Tibial nerve (tissue), 4 donors: ENCODE measurements around the gene RAB3C. TPM values are rescaled to one million over a fixed set of nuclear protein-coding genes. Genes with fewer than 3 reads are reported as not detected.

Source experiments
- DNase-seq, 2 donors: peaks; one replicate each; pipeline ENCODE4 v3.0.0-alpha.2; 2019; ENCODE audit warnings: low spot score in 2 of 2
- H3K27ac ChIP-seq, 4 donors: fragments of 200-600 bp; sonication (generic) in 3 of 4; one replicate each; pipeline ENCODE4 v1.5.1; 2017 to 2019; ENCODE audit warnings: mild to moderate bottlenecking in 1 of 4
- H3K27me3 ChIP-seq, 2 donors: fragments of 200-600 bp; sonication (generic) in 1 of 2; one replicate each; pipeline versions ENCODE4 v1.5.1 to v1.6.0; 2017 to 2019
- H3K36me3 ChIP-seq, 3 donors: fragments of 200-600 bp; sonication (generic); one replicate each; pipeline ENCODE4 v1.5.1; 2018 to 2019
- H3K4me1 ChIP-seq, 4 donors: fragments of 200-600 bp; sonication (generic) in 3 of 4; one replicate each; pipeline ENCODE4 v1.5.1; 2017 to 2019
- H3K4me3 ChIP-seq, 4 donors: fragments of 200-600 bp; sonication (generic) in 3 of 4; one replicate each; pipeline ENCODE4 v1.5.1; 2017 to 2019; ENCODE audit warnings: mild to moderate bottlenecking in 1 of 4, moderate library complexity in 1 of 4
- H3K9me3 ChIP-seq, 4 donors: fragments of 200-600 bp; sonication (generic) in 3 of 4; one replicate each; pipeline ENCODE4 v1.5.1; 2017 to 2019
- CTCF ChIP-seq, 5 experiments: fragments of 200-600 bp in 3 of 5; fragments of 450-650 bp in 2 of 5; sonication (generic) in 3 of 5; IDR thresholded peaks; one replicate each; pipeline ENCODE4 v1.5.1; 2016 to 2019; ENCODE audit warnings: antibody characterized with exemption in 5 of 5, mild to moderate bottlenecking in 3 of 5, moderate library complexity in 2 of 5
- EP300 ChIP-seq, 2 donors: sonication (generic); formaldehyde crosslinking; IDR thresholded peaks; one replicate each; pipeline ENCODE4 v1.6.1; 2017; ENCODE audit warnings: antibody characterized with exemption in 2 of 2, mild to moderate bottlenecking in 1 of 2
- POLR2A ChIP-seq, 2 donors: fragments of 450-650 bp; IDR thresholded peaks; one replicate each; pipeline ENCODE4 v1.6.1; 2017; ENCODE audit warnings: antibody characterized with exemption in 2 of 2, mild to moderate bottlenecking in 2 of 2, moderate library complexity in 2 of 2
- WGBS, 2 donors: methylation state at CpG; one replicate each; pipeline ENCODE4 v1.1.5; 2018; 5-methylcytosine and 5-hydroxymethylcytosine counted together
- total RNA-seq, 4 donors: library from RNA; depleted of rRNA; stranded (reverse); fragments of >200 nt; gene quantifications; one replicate each; pipeline ENCODE4 v1.1.0, GENCODE V29; 2016

The RAB3C gene
- total RNA-seq, 4 donors from 2014 or later, result under 0.01 to 1.2 (median 1.0) TPM

- Histone ChIP-seq H3K4me3 (no peak overlapping the region), H3K9me3 (no peaks in the 10 kb centered on the region), H3K36me3 (no peaks in the 10 kb centered on the region), H3K27me3 (no peaks in the 10 kb centered on the region), H3K27ac (no peak overlapping the region), H3K4me1 (no peaks in the 10 kb centered on the region)
- no peak for TF ChIP-seq POLR2A (IDR thresholded peaks at IDR 0.05)
- WGBS, 2 donors, result 92 to 96% methylated on average over 4 of the region's 4 CpGs
- DNase-seq, result no peak
Observed at GRCh38 chr5:58794875-58795274, 212.0 kb downstream of the RAB3C start.

- Histone ChIP-seq H3K27me3 (no peaks in the 10 kb centered on the region), H3K4me1 (no peaks in the 10 kb centered on the region), H3K4me3 (no peak overlapping the region), H3K27ac (no peak overlapping the region), H3K9me3 (no peaks in the 10 kb centered on the region), H3K36me3 (no peaks in the 10 kb centered on the region)
- TF ChIP-seq POLR2A (IDR thresholded peaks at IDR 0.05) (no peak), CTCF (IDR thresholded peaks at IDR 0.05) (no peak), EP300 (IDR thresholded peaks at IDR 0.05) (no peak)
- DNase-seq, result no peak
Observed at GRCh38 chr5:58795327-58795726, 212.5 kb downstream of the RAB3C start.

GRCh38 chr5:58797021-58797420 lies 214.1 kb downstream of the RAB3C start:
- no peak for DNase-seq
- no peaks in the 10 kb centered on the region for H3K9me3 ChIP-seq
- H3K4me1 ChIP-seq, result no peaks in the 10 kb centered on the region
- no peak overlapping the region for H3K27ac ChIP-seq
- TF ChIP-seq CTCF (IDR thresholded peaks at IDR 0.05) (no peak), POLR2A (IDR thresholded peaks at IDR 0.05) (no peak), EP300 (IDR thresholded peaks at IDR 0.05) (no peak)
- no peak overlapping the region for H3K4me3 ChIP-seq
- H3K27me3 ChIP-seq, result no peaks in the 10 kb centered on the region
- H3K36me3 ChIP-seq, result no peaks in the 10 kb centered on the region

- no peaks in the 10 kb centered on the region for H3K9me3 ChIP-seq
- H3K4me3 ChIP-seq, result no peak overlapping the region
- DNase-seq, result no peak
- 76 to 82% methylated on average over 7 of the region's 7 CpGs for WGBS, 2 donors
- TF ChIP-seq EP300 (IDR thresholded peaks at IDR 0.05) (no peak), CTCF (IDR thresholded peaks at IDR 0.05) (no peak), POLR2A (IDR thresholded peaks at IDR 0.05) (no peak)
- no peaks in the 10 kb centered on the region for H3K4me1 ChIP-seq
- H3K27me3 ChIP-seq, result no peaks in the 10 kb centered on the region
- no peak overlapping the region for H3K27ac ChIP-seq
- no peaks in the 10 kb centered on the region for H3K36me3 ChIP-seq
Observed at GRCh38 chr5:58800356-58800755, 217.5 kb downstream of the RAB3C start.

GRCh38 chr5:58800861-58801540 lies 218.1 kb downstream of the RAB3C start:
- Histone ChIP-seq H3K9me3 (no peaks in the 10 kb centered on the region), H3K4me1 (no peaks in the 10 kb centered on the region), H3K36me3 (no peaks in the 10 kb centered on the region), H3K4me3 (no peak overlapping the region), H3K27me3 (no peaks in the 10 kb centered on the region), H3K27ac (no peak overlapping the region)
- WGBS, 2 donors, result 84 to 87% methylated on average over 5 of the region's 5 CpGs
- TF ChIP-seq EP300 (IDR thresholded peaks at IDR 0.05) (no peak), CTCF (IDR thresholded peaks at IDR 0.05) (no peak), POLR2A (IDR thresholded peaks at IDR 0.05) (no peak)
- DNase-seq, result no peak

- Histone ChIP-seq H3K4me3 (no peak overlapping the region), H3K36me3 (no peaks in the 10 kb centered on the region), H3K27ac (no peak overlapping the region), H3K9me3 (no peaks in the 10 kb centered on the region), H3K27me3 (no peaks in the 10 kb centered on the region), H3K4me1 (no peaks in the 10 kb centered on the region)
- no peak for TF ChIP-seq EP300 (IDR thresholded peaks at IDR 0.05)
- no peak for DNase-seq
Observed at GRCh38 chr5:58803056-58803455, 220.2 kb downstream of the RAB3C start.
